Activated CD4-positive, alpha-beta T cell treated with anti-CD3 and anti-CD28 coated beads for 36 hours (primary cell): ENCODE results near the gene CDC5L. TPM values are rescaled to one million over a fixed set of nuclear protein-coding genes. Genes with fewer than 3 reads are reported as not detected.

Experiments
- ATAC-seq: fragments of 200-7000 bp; cut with Tn5 transposase; one replicate; pipeline ENCODE4 v1.10.0; 2021; ENCODE audit warnings: mild to moderate bottlenecking, moderate library complexity
- CTCF ChIA-PET: fragments of 350-600 bp; sonication (Branson Sonifier 250); formaldehyde crosslinking; loops from one replicate; lab custom pipeline; 2021; ENCODE audit warnings: antibody characterized with exemption; lab: Charles Lee
- POLR2A ChIA-PET: fragments of 350-600 bp; sonication (Branson Sonifier 250); formaldehyde crosslinking; loops from one replicate; lab custom pipeline; 2021; ENCODE audit warnings: antibody characterized with exemption, inconsistent platforms; lab: Charles Lee
- DNase-seq: peaks from one replicate; pipeline ENCODE4 v3.0.0-alpha.2; 2020
- H3K27ac Mint-ChIP-seq: one replicate; pipeline ENCODE4 v1.8.0; 2021; ENCODE audit warnings: mixed read lengths
- H3K27me3 Mint-ChIP-seq: one replicate; pipeline ENCODE4 v1.8.0; 2021; ENCODE audit warnings: mixed read lengths
- H3K36me3 Mint-ChIP-seq: one replicate; pipeline ENCODE4 v1.8.0; 2021; ENCODE audit warnings: low read depth, mixed read lengths
- H3K4me1 Mint-ChIP-seq: one replicate; pipeline ENCODE4 v1.8.0; 2021; ENCODE audit warnings: mixed read lengths
- H3K4me3 Mint-ChIP-seq: one replicate; pipeline ENCODE4 v1.8.0; 2021; ENCODE audit warnings: mild to moderate bottlenecking, moderate library complexity, mixed read lengths
- H3K9me3 Mint-ChIP-seq: one replicate; pipeline ENCODE4 v1.8.0; 2021; ENCODE audit warnings: low read depth, mixed read lengths
- intact Hi-C, 2 experiments: fragments of 100-400 bp; cut with DNase I in 1 of 2; cut with micrococcal nuclease in 1 of 2; formaldehyde crosslinking; loops; one replicate each; pipeline versions ENCODE4 v1.14.2 to v1.15.1; 2022 to 2024; cut with DNase I, micrococcal nuclease
- total RNA-seq, 2 experiments: library from RNA; stranded (reverse); gene quantifications; one replicate each; pipeline ENCODE4 v1.2.3, GENCODE V29; 2021

CDC5L gene
- total RNA-seq, 2 experiments from 2014 or later: 25.1 to 28.9 TPM

DNA sequence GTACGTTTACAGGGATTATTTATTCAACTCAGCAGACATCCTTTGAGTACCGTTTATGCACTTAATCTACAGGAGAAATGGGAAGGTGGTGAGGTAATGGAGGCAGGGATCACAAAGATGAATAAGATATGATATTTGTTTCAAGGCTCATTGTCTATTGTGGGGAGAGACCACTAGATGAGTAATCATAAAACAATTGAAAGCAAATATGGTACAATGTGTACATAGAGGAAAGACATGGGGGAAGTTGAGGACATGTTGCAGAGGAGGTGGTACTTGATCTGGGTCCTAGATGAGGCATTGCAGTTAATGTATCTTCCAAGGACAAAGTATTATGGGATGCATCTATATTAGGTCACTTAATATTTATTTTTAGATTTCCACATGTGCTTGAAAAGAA is 13.7 kb upstream of the CDC5L start:
- Mint-ChIP-seq H3K4me1 (no peaks in the 10 kb centered on the region), H3K4me3 (no peak overlapping the region), H3K27me3 (peaks cover 4% of the 10 kb centered on the region), H3K27ac (no peak overlapping the region), H3K9me3 (no peaks in the 10 kb centered on the region), H3K36me3 (no peaks in the 10 kb centered on the region)
- ATAC-seq (no peak), DNase-seq (no peak)
- ChIA-PET POLR2A (no interaction called here), CTCF (no interaction called here)
- intact Hi-C loops: no loop called here

DNA sequence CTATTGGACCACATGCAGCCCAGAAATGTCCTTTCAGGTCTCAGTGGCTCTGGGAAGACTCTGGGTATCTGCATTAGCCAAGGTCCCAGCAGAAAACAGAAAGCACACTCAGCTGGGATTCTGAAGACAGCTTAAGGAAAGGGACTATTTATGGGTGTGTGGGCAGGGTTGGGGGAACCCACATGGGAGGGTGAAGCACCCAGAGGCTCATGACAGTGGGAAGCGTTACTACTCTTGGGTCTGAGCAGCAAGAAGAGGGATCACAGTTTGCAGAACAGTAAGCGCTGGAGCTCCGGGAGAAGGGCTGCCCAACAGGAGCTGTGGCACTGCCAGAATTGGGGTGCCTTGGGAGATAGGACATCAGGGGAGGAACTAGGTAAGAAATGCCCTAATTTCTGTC is 12.4 kb upstream of the CDC5L start:
- no peak for ATAC-seq
- H3K4me1 Mint-ChIP-seq: no peaks in the 10 kb centered on the region
- H3K27ac Mint-ChIP-seq: no peak overlapping the region
- peaks cover 4% of the 10 kb centered on the region for H3K27me3 Mint-ChIP-seq
- no peaks in the 10 kb centered on the region for H3K36me3 Mint-ChIP-seq
- H3K4me3 Mint-ChIP-seq: no peak overlapping the region
- ChIA-PET CTCF (no interaction called here), POLR2A (no interaction called here)
- intact Hi-C loops: no loop called here
- no peaks in the 10 kb centered on the region for H3K9me3 Mint-ChIP-seq
- DNase-seq: no peak

DNA sequence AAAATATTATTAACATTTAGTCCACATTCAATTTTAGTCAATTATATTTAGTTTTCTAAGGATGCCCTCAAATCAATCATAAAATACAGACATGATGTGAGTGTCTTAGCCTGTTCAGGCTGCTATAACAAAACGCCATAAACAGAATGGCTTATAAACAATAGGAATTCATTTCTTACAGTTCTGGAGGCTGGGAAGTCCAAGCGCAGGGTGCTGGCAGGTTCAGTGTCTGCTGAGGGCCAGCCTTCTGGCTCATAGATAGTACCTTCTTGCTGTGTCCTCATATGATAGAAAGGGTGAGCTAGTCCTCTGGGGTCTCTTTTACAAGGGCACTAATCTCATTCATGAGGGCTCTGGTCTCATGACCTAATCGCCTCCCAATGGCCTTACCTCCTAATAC is 10.0 kb upstream of the CDC5L start:
- no peaks in the 10 kb centered on the region for H3K9me3 Mint-ChIP-seq
- H3K27me3 Mint-ChIP-seq: peaks cover 3% of the 10 kb centered on the region
- no peak overlapping the region for H3K4me3 Mint-ChIP-seq
- H3K36me3 Mint-ChIP-seq: no peaks in the 10 kb centered on the region
- ATAC-seq (no peak), DNase-seq (no peak)
- ChIA-PET POLR2A (no interaction called here), CTCF (interaction anchor here (0.7 kb wide), 1 partner anchor 81 kb away, joined by 5 read pairs; no protein-coding TSS in a partner anchor)
- no peaks in the 10 kb centered on the region for H3K4me1 Mint-ChIP-seq
- H3K27ac Mint-ChIP-seq: no peak overlapping the region
- intact Hi-C loops: no loop called here

DNA sequence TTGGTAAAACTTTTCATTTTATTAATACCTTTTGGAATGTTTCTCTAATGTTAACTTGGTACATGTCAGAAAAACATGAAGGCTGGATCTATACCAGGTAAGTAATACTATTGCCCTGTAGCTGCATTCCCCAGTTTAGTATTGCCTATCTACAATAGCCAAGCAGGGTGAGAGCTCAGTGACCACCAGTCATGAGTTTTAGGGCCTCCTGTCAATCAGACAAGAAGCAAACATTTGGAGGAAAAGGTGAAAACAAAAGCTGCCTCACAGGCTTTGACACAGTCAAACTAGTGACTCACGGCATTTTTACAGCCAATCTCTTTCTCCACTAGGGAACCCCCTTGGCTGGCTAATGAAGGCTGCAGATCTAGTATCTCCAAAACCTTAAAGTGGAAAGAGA is 9.5 kb upstream of the CDC5L start:
- CTCF ChIA-PET: interaction anchor here (0.7 kb wide), 1 partner anchor 80 kb away, joined by 5 read pairs; no protein-coding TSS in a partner anchor
- H3K27me3 Mint-ChIP-seq: peaks cover 3% of the 10 kb centered on the region

DNA sequence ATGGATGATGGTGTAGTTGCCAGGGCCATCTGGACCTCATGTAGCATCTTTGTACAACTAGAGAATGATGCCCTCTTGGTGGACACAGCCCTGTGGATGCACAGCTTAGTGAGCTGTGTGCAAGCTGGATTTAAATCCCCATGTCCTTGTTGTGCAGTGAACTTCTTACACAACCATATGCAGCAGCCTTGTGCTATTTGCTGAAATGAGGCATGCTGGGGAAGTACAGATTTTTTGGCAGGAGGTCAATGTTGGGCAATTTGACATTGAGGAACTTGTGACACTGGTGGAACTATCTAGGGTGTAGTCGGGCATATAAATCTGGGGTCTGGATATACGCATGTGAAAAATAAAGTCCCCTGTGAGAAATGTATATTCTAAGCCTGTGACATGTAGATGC is 5.8 kb upstream of the CDC5L start:
- DNase-seq (no peak), ATAC-seq (no peak)
- Mint-ChIP-seq H3K4me3 (no peak overlapping the region), H3K36me3 (no peaks in the 10 kb centered on the region), H3K9me3 (no peaks in the 10 kb centered on the region), H3K4me1 (peaks cover 4% of the 10 kb centered on the region), H3K27me3 (no peaks in the 10 kb centered on the region), H3K27ac (no peak overlapping the region)
- POLR2A ChIA-PET: no interaction called here
- CTCF ChIA-PET: interaction anchor here (0.6 kb wide), 1 partner anchor 107 kb away, joined by 3 read pairs; no protein-coding TSS in a partner anchor
- intact Hi-C loops: no loop called here

More for the DNA sequence above, 9.5 kb upstream of the CDC5L start:
- POLR2A ChIA-PET: no interaction called here
- no peaks in the 10 kb centered on the region for H3K36me3 Mint-ChIP-seq
- no peaks in the 10 kb centered on the region for H3K4me1 Mint-ChIP-seq
- no peak overlapping the region for H3K27ac Mint-ChIP-seq
- no peaks in the 10 kb centered on the region for H3K9me3 Mint-ChIP-seq
- intact Hi-C loops: no loop called here
- DNase-seq: no peak
- H3K4me3 Mint-ChIP-seq: no peak overlapping the region
- ATAC-seq: no peak

DNA sequence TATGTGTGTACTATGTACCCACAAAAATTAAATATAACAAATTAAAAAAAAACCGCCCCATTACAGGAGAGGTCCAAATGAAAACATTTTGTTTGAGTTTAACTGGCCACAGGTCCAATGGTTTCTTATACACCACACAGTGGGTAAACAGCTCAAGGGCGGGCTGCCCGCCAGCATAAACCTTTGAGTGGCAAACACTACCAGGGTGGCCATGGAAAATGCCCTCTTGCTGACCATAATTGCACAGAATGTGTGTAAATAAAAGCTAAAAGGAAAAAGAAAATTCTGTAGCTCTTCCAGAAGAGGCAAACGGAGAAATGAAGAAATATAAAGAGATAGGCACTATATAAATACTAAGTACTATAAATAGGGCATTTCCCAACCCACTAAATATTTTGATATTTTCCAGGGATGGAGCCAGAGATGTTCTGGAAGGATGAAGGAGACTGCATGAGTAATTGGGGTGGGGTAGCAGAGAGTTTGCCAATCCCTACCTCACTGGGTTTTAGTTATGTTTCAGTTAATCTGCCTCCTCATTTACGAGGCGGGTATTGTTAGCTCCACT is 1.1 kb upstream of the CDC5L start:
- ChIA-PET POLR2A (interaction anchor here (0.6 kb wide), 2 partner anchors 54 to 544 kb away, joined by 3 to 8 read pairs; no protein-coding TSS in a partner anchor), CTCF (interaction anchor here (0.7 to 1.6 kb wide), 2 partner anchors 18 to 631 kb away, joined by 3 read pairs; no protein-coding TSS in a partner anchor)
- Mint-ChIP-seq H3K27me3 (no peaks in the 10 kb centered on the region), H3K9me3 (no peaks in the 10 kb centered on the region), H3K27ac (peak overlapping the region; percentile 98), H3K36me3 (peaks cover 29% of the 10 kb centered on the region), H3K4me3 (peak overlapping the region; percentile 97), H3K4me1 (peaks cover 30% of the 10 kb centered on the region)
- no peak for DNase-seq
- intact Hi-C loops: loop anchor here in 1 of 2 experiments (2.0 to 5.0 kb wide), 4 partner anchors 148 to 1019 kb away; partner anchors contain the start of genes POLH, VEGFA, XPO5 and ZNF318
- no peak for ATAC-seq

DNA sequence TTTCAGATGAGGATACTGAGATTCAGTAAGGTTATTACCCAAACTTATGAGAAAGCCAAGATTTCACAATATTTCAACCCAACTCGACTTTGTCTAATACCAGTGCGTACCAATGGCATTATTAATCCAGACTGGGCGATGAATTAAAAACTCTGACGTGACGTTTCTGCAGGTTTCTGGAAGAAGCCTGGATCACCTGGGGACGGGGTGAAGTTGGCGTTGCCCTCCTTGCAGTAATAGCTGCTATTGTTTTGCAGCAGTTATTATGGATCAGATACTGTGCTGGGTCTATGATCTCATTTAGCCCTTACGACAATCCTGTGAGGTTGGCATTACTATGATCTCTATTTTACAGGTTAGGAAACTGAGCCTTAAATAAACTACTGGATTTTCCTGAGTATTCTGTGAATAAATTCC is 569 bp upstream of the CDC5L start:
- POLR2A ChIA-PET: interaction anchor here (0.6 to 1.5 kb wide), 3 partner anchors 54 to 543 kb away, joined by 3 to 8 read pairs (median 3); partner anchors contain the start of gene HSP90AB1

DNA sequence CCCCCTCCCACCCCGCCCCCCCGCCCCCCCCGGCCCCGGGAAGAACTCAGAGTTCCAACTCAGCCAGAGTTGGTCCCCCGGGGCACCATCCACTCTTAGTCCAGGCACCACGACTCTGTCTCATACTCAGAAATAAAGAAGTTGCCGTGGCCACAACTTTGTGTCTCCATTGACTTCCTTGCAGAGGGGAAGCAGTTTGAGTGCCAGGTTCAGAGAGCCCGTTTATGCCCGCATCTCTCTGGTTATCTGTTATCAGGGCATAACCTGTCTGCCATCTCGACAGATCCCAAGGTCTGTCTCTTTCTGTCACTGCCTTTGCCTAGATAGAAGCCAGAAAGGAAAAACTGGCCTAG is 605 bp downstream of the CDC5L start:
- POLR2A ChIA-PET: interaction anchor here (0.6 to 1.5 kb wide), 2 partner anchors 91 to 141 kb away, joined by 3 to 7 read pairs; partner anchors contain the start of gene HSP90AB1

More for the DNA sequence above, 569 bp upstream of the CDC5L start:
- peaks cover 34% of the 10 kb centered on the region for H3K36me3 Mint-ChIP-seq
- DNase-seq: no peak
- H3K27ac Mint-ChIP-seq: peak overlapping the region; percentile 98
- ATAC-seq: peak; percentile 14
- CTCF ChIA-PET: interaction anchor here (0.7 to 1.6 kb wide), 6 partner anchors 18 to 632 kb away, joined by 3 to 5 read pairs (median 3); partner anchors contain the start of gene AARS2
- intact Hi-C loops: loop anchor here in 1 of 2 experiments (1.0 to 5.0 kb wide), 11 partner anchors 74 to 1020 kb away; partner anchors contain the start of genes AARS2, HSP90AB1, MRPL14 and NFKBIE
- no peaks in the 10 kb centered on the region for H3K9me3 Mint-ChIP-seq
- H3K27me3 Mint-ChIP-seq: no peaks in the 10 kb centered on the region
- peak overlapping the region; percentile 97 for H3K4me3 Mint-ChIP-seq
- peaks cover 31% of the 10 kb centered on the region for H3K4me1 Mint-ChIP-seq

DNA sequence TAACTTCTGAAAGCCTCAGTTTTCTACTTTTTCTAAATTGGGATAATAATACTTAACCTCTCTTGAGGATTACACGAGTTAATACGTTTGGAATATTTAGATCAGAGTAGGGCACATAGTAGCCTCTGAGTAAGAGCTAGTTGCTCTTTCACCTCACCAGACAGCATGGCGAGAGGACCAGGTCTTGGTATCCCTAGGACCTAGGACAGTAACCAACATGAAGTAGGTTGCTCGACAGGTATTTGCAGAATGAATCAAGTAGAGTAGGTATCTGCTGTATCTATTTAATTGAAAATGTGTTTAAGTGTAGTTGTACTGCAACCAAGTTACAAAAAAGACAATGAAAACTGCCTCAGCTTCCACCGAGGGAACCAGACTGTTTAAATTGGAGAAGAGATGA is 1.4 kb downstream of the CDC5L start:
- Mint-ChIP-seq H3K27me3 (no peaks in the 10 kb centered on the region), H3K4me3 (peak overlapping the region; percentile 97), H3K9me3 (no peaks in the 10 kb centered on the region), H3K36me3 (peaks cover 48% of the 10 kb centered on the region), H3K4me1 (peaks cover 31% of the 10 kb centered on the region), H3K27ac (peak overlapping the region; percentile 49)
- DNase-seq (no peak), ATAC-seq (no peak)
- CTCF ChIA-PET: no interaction called here
- intact Hi-C loops: loop anchor here in 1 of 2 experiments (5.0 kb wide), 2 partner anchors 812 to 1022 kb away; partner anchors contain the start of genes POLH, XPO5 and ZNF318
- POLR2A ChIA-PET: interaction anchor here (0.6 kb wide), 1 partner anchor 18 kb away, joined by 5 read pairs; no protein-coding TSS in a partner anchor

More for the DNA sequence above, 605 bp downstream of the CDC5L start:
- Mint-ChIP-seq H3K27me3 (no peaks in the 10 kb centered on the region), H3K4me3 (peak overlapping the region; percentile 97), H3K9me3 (no peaks in the 10 kb centered on the region), H3K36me3 (peaks cover 41% of the 10 kb centered on the region), H3K4me1 (peaks cover 31% of the 10 kb centered on the region), H3K27ac (peak overlapping the region; percentile 98)
- CTCF ChIA-PET: interaction anchor here (1.0 kb wide), 3 partner anchors 8 to 75 kb away, joined by 3 to 5 read pairs (median 4); partner anchors contain the start of gene AARS2
- ATAC-seq (no peak), DNase-seq (no peak)
- intact Hi-C loops: loop anchor here in 1 of 2 experiments (5.0 kb wide), 2 partner anchors 811 to 1021 kb away; partner anchors contain the start of genes POLH, XPO5 and ZNF318

DNA sequence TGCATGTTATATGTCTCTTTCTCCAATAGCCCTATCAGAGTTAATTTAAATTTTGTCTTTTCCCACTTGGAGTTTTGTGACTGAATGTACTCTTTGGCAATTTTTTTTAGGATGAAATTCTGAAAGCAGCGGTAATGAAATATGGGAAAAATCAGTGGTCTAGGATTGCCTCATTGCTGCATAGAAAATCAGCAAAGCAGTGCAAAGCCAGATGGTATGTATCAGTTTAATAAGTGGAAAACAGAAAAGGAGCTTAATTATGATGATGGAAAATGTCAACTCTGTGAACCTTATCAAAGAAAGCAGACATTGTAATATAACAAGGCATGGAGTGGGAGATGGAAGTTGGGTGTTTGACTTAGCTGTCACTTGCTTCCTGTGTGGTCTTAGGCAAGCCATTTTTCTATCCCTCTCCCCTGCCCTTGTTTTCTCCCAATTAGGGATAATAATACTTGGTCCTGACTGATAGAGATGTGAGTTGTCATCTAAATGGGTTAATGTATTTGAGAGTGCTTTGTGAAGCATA is 2.7 kb downstream of the CDC5L start:
- ChIA-PET POLR2A (no interaction called here), CTCF (no interaction called here)
- Mint-ChIP-seq H3K36me3 (peaks cover 58% of the 10 kb centered on the region), H3K4me3 (no peak overlapping the region), H3K9me3 (no peaks in the 10 kb centered on the region), H3K27ac (no peak overlapping the region), H3K27me3 (no peaks in the 10 kb centered on the region), H3K4me1 (peaks cover 34% of the 10 kb centered on the region)
- ATAC-seq (no peak), DNase-seq (no peak)
- intact Hi-C loops: no loop called here

DNA sequence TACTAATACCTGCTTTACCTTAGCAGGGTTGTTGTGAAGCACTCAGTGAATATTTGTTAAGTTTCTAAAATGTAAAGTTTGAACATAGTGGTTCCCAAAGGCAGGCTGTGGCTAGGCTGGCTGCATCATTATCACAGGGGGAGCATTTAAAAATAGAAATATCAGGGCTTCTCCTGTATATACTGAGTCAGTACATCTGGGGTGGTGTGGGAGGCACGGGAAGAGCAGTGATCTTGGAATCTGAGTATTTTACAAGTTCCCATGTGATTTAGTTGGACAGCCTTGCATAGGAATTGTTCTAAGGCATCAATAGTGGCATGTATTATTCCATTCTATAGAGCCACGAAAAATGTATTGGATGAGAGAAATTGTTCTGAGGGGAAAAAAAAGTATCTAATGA is 8.0 kb downstream of the CDC5L start:
- no peak for DNase-seq
- Mint-ChIP-seq H3K27ac (no peak overlapping the region), H3K9me3 (no peaks in the 10 kb centered on the region), H3K4me3 (no peak overlapping the region), H3K36me3 (peaks cover 72% of the 10 kb centered on the region), H3K4me1 (peaks cover 26% of the 10 kb centered on the region), H3K27me3 (no peaks in the 10 kb centered on the region)
- ChIA-PET CTCF (interaction anchor here (0.7 kb wide), 1 partner anchor 73 kb away, joined by 3 read pairs; no protein-coding TSS in a partner anchor), POLR2A (interaction anchor here (0.6 kb wide), 1 partner anchor 11 kb away, joined by 8 read pairs; no protein-coding TSS in a partner anchor)
- ATAC-seq: no peak
- intact Hi-C loops: no loop called here
